T follicular helper cell (primary cell): ENCODE results near the gene ATP2B1.

Experiments
- DNase-seq: peaks from one replicate; pipeline ENCODE4 v3.0.0-alpha.2; 2020; ENCODE audit warnings: low read depth

Gene ATP2B1

DNA sequence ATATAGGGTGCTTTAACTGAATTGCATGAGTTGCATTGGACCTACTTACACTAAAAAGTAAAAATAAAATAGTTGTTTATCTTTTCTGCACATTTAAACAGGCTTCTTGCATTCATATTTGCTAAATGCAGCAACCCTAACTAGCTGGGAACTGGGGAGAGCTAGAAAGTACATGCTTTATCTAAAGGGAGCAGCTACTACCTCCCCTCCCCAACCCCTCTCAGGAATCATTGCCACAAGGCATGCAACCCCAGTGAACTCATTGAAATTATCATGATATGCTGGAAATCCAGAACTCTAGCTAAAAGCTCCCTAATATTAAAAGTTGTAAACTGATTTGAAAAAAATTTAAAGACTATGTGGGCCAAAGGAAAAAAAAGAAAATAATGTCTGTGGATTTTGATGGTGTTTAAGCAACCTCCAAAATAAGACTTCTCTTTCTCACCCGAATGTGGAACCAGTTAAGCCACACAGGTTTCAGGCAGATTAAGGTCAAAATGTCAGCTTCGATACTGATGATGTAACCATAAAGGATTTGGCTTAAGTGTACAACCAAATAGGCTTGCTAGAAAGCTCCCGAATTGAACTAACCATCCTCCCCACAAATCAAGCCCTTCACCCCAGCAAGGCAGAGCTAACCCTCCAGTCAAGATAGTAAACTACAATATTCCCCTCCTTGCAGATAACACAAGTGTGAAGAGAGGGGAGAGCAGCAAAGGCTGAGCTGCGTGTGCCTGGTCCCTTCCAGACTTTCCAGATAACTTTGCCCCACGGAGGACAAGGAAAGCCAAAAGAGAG lies 169.0 kb downstream of the ATP2B1 start:
- DNase-seq, result no peak

DNA sequence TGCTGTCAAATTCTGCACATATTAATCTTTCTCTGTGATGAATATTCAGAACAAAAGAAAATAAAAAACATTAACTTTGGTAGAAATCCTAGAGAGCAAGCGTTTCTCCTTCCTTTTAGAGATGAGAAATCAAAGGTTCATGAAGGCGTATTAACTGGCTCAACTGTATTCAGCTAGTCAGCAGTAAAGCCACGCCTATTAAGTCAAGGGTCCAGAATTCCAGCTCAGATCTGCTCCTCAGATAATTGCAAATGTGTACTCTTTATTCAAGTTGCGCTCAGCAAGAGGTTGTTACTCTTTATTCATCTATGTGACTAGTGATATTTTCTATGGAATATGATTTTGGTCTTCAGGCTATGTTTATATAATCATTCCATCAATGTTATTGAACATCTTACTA lies 169.7 kb downstream of the ATP2B1 start:
- no peak for DNase-seq
